HG03442 (cell line): ENCODE results near the gene SMPDL3B.
"Not testable (repeated sequence)": the region's sequence is repeated elsewhere in the genome, so short reads cannot be mapped to it uniquely, and the experiment has no call there.

Experiments used
- ATAC-seq: cut with Tn5 transposase; IDR thresholded peaks from one replicate; pipeline ENCODE4 v1.9.1; 2021; ENCODE audit warnings: mild to moderate bottlenecking, moderate library complexity; ENCODE audit not compliant: unreplicated experiment

The SMPDL3B gene

GRCh38 chr1:27967884-27968466 is 33.2 kb downstream of the SMPDL3B start:
- no peak for ATAC-seq

- ATAC-seq: no peak
Observed at GRCh38 chr1:27968692-27969091, 33.9 kb downstream of the SMPDL3B start.

GRCh38 chr1:27970401-27970800 is 35.6 kb downstream of the SMPDL3B start:
- ATAC-seq: no peak

GRCh38 chr1:27971674-27972073 is 36.9 kb downstream of the SMPDL3B start:
- ATAC-seq: no peak

GRCh38 chr1:27972141-27972540 is 37.3 kb downstream of the SMPDL3B start:
- ATAC-seq: no peak

- ATAC-seq: no peak
Observed at GRCh38 chr1:27973771-27974416, 39.1 kb downstream of the SMPDL3B start.

GRCh38 chr1:27974417-27974781 is 39.6 kb downstream of the SMPDL3B start:
- no peak for ATAC-seq

GRCh38 chr1:27979151-27979858 is 44.5 kb downstream of the SMPDL3B start:
- no peak for ATAC-seq

GRCh38 chr1:27979859-27980201 is 45.0 kb downstream of the SMPDL3B start:
- ATAC-seq: no peak

GRCh38 chr1:27980216-27980845 is 45.5 kb downstream of the SMPDL3B start:
- no peak for ATAC-seq

GRCh38 chr1:27981145-27981544 is 46.3 kb downstream of the SMPDL3B start:
- no peak for ATAC-seq

GRCh38 chr1:27990920-27991537 is 56.2 kb downstream of the SMPDL3B start:
- ATAC-seq: no peak

- no peak for ATAC-seq
Observed at GRCh38 chr1:27992276-27992675, 57.5 kb downstream of the SMPDL3B start.

- ATAC-seq: no peak
Observed at GRCh38 chr1:27993241-27993640, 58.4 kb downstream of the SMPDL3B start.

- ATAC-seq: no peak
Observed at GRCh38 chr1:27994060-27994459, 59.3 kb downstream of the SMPDL3B start.

- not testable (repeated sequence) for ATAC-seq
Observed at GRCh38 chr1:27994526-27994925, 59.7 kb downstream of the SMPDL3B start.

- no peak for ATAC-seq
Observed at GRCh38 chr1:27999055-27999454, 64.3 kb downstream of the SMPDL3B start.

GRCh38 chr1:28002600-28002999 is 67.8 kb downstream of the SMPDL3B start:
- ATAC-seq: no peak

- not testable (repeated sequence) for ATAC-seq
Observed at GRCh38 chr1:28003117-28003516, 68.3 kb downstream of the SMPDL3B start.
